Fibroblast of gingiva (primary cell): Measurements from ENCODE around the gene MISP.
A peak's percentile ranks its signal among the peaks of the same experiment; 100 is the strongest.
"Not testable (repeated sequence)": the region's sequence is repeated elsewhere in the genome, so short reads cannot be mapped to it uniquely, and the experiment has no call there.

ENCODE experiments used
- DNase-seq: peaks from one replicate; pipeline ENCODE4 v3.0.0-alpha.2; 2011; ENCODE audit warnings: low read depth

Gene MISP

GRCh38 chr19:750640-751423, at the start of gene MISP:
Gene MISP (plus strand): TSS chr19:751112. CDS start chr19:756947, 5,835 bp downstream.
- DNase-seq = no peak

- DNase-seq = not testable (repeated sequence)
Observed at GRCh38 chr19:702847-703246, 48.1 kb upstream of the MISP start.

- DNase-seq = no peak
Observed at GRCh38 chr19:703329-703650, 47.6 kb upstream of the MISP start.

- peak; percentile 26 for DNase-seq
Observed at GRCh38 chr19:703651-704446, 47.1 kb upstream of the MISP start.

GRCh38 chr19:704447-704741, 46.5 kb upstream of the MISP start:
- no peak for DNase-seq

GRCh38 chr19:708154-709143, 42.5 kb upstream of the MISP start, which contains the start of gene PALM:
Gene PALM (plus strand): TSS chr19:708935. CDS start chr19:709147, 212 bp downstream.
- no peak for DNase-seq

GRCh38 chr19:709196-709964, 41.5 kb upstream of the MISP start:
- no peak for DNase-seq

- no peak for DNase-seq
Observed at GRCh38 chr19:709965-710571, 40.8 kb upstream of the MISP start.

GRCh38 chr19:710767-711166, 40.1 kb upstream of the MISP start:
- no peak for DNase-seq

- DNase-seq = no peak
Observed at GRCh38 chr19:711254-711653, 39.7 kb upstream of the MISP start.

- DNase-seq = no peak
Observed at GRCh38 chr19:715347-715746, 35.6 kb upstream of the MISP start.

- DNase-seq = no peak
Observed at GRCh38 chr19:718251-718951, 32.5 kb upstream of the MISP start.

- DNase-seq = peak; percentile 14
Observed at GRCh38 chr19:718991-719512, 31.9 kb upstream of the MISP start.

GRCh38 chr19:719636-720344, 31.1 kb upstream of the MISP start:
- DNase-seq = no peak

GRCh38 chr19:720345-721160, 30.4 kb upstream of the MISP start:
- DNase-seq = no peak

GRCh38 chr19:722553-723101, 28.3 kb upstream of the MISP start:
- DNase-seq = no peak

- no peak for DNase-seq
Observed at GRCh38 chr19:723247-723646, 27.7 kb upstream of the MISP start.

- DNase-seq = no peak
Observed at GRCh38 chr19:723714-724113, 27.2 kb upstream of the MISP start.
